OCI-LY3 (cell line): ENCODE data around the gene RNF11.

Experiments
- CTCF ChIP-seq: fragments of 200-600, 300-600 bp; sonication (generic); IDR thresholded peaks from 2 replicates; pipeline ENCODE4 v1.5.1; 2014; ENCODE audit warnings: antibody characterized with exemption, low read length, low read depth
- EZH2phosphoT487 ChIP-seq: fragments of 200-600 bp; shearing (Covaris generic); IDR thresholded peaks from 2 replicates; pipeline ENCODE4 v1.6.1; 2018; ENCODE audit warnings: antibody characterized with exemption, mixed run types, low read depth

- TF ChIP-seq CTCF, result no peak
- TF ChIP-seq EZH2phosphoT487, result no peak
Measured at GRCh38 chr1:51222809-51223208, 13.3 kb upstream of the RNF11 start.
